GM13976 (cell line): ENCODE data around the gene IRX4.

Experiments
- DNase-seq: peaks from one replicate; pipeline ENCODE4 v3.0.0; 2012; ENCODE audit warnings: low spot score
- CTCF ChIP-seq: IDR thresholded peaks from 2 replicates; pipeline ENCODE4 v1.5.1; 2012; ENCODE audit warnings: borderline replicate concordance, mild to moderate bottlenecking; ENCODE audit not compliant: insufficient read depth; ENCODE audit errors: extremely low read depth, missing control alignments, control extremely low read depth
- in situ Hi-C: fragments of 300-500 bp; cut with MboI; formaldehyde crosslinking; loops from one replicate; pipeline ENCODE4 v1.12.0; 2022; ENCODE audit warnings: low sequenced_read_pairs, mixed read lengths, inconsistent platforms; ENCODE audit not compliant: unreplicated experiment

IRX4 gene

DNA sequence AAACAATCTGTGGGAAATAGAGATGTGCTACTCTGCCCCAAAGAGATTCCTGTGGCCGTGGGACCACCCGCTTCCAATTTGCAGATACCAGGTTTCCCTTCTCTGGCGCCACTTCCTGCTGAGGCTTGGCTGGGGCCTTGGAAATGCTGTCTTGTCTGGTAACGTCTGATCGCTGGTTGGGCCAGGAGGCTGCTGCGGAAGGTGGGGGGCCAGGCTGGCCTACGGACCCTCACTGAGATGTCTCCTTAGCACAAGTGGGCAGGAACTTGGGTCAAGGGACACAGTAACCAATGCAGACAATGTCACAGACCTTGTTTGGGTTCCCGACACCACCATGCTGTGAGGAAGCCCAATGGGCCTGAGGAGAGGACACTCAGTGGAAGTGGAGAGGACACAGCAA is 31.7 kb upstream of the IRX4 start:
- in situ Hi-C loops: no loop called here
- DNase-seq: no peak
- no peak for TF ChIP-seq CTCF

DNA sequence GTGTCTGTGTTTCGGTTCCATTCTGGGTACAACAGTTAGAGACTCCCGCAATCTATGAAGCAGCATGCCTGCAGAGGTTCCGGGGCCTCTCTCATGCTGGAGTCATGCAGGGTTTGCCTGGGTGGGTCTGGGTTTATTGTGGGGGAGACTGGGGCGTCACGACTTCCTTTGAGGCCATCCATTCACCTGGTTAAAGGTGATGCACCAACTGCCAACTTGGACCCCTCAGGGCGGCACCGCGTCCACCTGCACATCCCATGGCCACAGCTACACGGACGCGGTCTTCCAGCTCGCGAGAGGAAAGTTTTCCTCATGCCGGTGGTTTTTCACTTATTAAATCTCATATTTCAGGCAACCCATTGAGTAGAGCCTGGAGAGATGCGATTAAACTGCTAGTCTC is 30.9 kb upstream of the IRX4 start:
- in situ Hi-C loops: no loop called here
- TF ChIP-seq CTCF: no peak

DNA sequence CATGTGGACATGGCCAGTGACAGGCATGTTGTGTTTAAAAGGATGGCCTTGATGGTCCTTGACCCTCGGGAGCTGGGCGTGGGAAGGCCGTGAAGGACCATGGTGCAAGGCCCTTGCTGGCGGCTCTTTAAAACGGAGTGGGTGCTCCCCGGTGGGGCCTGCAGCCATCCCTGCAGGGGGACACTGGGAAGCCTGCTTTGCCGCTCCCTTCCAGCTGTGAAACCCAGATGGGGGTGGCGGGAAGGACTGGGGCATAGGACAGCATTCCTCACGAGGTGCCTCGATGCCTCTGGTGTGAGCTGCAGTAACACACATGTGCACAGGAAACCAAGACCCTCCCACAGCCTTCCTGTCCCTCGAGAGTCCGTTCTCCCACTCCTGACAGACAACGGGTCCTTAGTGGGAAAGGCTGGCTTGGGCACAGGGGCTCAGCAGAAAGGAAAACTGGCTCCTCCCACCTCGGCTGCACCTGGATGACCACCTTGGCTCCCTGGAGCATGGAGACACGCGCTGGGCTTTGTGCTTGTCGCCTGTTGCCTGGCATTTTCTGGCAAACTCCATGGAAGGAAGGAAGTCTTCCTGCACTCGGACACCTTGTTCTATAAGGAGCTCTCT is 30.3 kb upstream of the IRX4 start:
- no peak for TF ChIP-seq CTCF
- no peak for DNase-seq
- in situ Hi-C loops: no loop called here

More for the DNA sequence above, 30.9 kb upstream of the IRX4 start:
- DNase-seq: no peak

- DNase-seq: no peak
- no peak for TF ChIP-seq CTCF
- in situ Hi-C loops: no loop called here
Observed at GRCh38 chr5:1911773-1912235, 29.1 kb upstream of the IRX4 start.

DNA sequence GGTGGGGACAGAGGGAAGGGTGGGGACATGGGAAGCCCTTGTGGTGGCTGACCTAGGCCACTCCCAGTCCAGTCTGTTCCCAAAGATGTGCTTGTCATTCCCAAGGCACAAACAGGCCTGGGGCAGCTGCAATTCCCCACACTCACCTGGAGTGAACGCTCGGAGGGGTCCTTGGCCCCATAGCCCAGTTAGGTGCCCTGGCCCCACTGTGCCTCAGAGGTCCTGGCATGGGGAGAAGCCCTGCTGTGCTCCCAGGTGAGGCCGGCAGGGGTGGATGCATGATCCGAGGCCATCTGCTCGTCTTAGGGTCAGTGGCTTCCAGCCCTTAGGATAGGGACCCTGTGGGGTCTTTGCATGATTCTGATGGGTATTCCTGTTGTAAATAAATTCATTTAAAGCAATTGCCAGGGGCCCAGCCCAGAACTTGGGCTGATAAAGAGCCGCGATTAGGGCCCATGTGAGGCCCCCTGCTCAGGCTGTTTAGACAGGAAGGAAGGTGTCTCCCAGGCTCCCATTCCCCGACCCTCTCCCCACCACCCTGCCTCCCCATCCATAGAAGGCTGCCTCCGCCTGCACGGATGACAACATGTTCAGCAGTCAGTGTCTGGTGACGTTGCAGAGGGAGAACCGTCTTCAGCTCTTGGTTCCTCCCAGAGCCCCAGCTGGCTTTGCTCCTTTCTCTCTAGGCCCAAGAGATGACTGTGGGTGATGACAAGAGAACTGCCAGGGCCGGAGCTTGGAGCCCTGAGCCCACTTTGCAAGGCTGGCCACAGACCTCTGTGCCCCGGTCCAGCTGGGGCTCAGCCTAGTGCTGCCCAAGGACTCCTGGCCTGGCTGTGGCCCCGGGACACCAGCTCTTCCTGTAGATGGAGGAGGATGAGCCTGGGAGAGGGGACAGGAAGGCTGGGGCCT is 28.4 kb upstream of the IRX4 start:
- TF ChIP-seq CTCF: no peak
- DNase-seq: no peak
- in situ Hi-C loops: no loop called here

- no peak for DNase-seq
- in situ Hi-C loops: no loop called here
- TF ChIP-seq CTCF: no peak
Observed at GRCh38 chr5:1910081-1910760, 27.5 kb upstream of the IRX4 start.
